HL-60 (cell line): ENCODE data around the gene NEK5.

Source experiments
- GABPA ChIP-seq: IDR thresholded peaks from 2 replicates; pipeline ENCODE4 v1.6.1; 2012; ENCODE audit warnings: low read depth
- POLR2AphosphoS5 ChIP-seq: IDR thresholded peaks from 2 replicates; pipeline ENCODE4 v1.6.1; 2012; ENCODE audit warnings: low read depth
- REST ChIP-seq: IDR thresholded peaks from 2 replicates; pipeline ENCODE4 v1.6.1; 2012; ENCODE audit warnings: low read depth; ENCODE audit not compliant: insufficient replicate concordance
- SPI1 ChIP-seq: IDR thresholded peaks from 2 replicates; pipeline ENCODE4 v1.6.1; 2012; ENCODE audit warnings: low read depth, mild to moderate bottlenecking, borderline replicate concordance
- TF ChIP-seq, protein P1 (sequence below): IDR thresholded peaks from one replicate; pipeline ENCODE4 v1.5.1; 2011; ENCODE audit warnings: low read length, control low read depth, inconsistent platforms; ENCODE audit not compliant: insufficient read depth

DNA sequence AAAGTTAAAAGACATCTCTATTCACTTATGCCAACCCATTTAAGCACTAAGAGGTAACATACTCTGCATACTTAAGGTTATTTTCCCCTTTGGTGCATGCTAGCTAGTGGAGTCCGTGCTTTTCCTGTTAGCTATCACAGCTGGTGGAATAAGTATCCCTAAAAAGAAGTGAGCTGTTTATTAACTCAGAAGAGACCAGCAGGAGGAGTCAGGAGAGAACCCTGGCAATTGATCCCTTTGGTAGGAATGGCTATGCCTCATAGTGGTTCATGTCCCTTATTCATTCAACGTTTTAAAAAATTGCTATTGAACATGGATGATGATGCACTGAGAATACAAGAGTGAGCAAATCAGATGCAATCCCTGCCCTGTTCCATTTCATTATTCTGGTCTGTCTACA lies 12.4 kb upstream of the NEK5 start:
- TF ChIP-seq, protein P1, sequence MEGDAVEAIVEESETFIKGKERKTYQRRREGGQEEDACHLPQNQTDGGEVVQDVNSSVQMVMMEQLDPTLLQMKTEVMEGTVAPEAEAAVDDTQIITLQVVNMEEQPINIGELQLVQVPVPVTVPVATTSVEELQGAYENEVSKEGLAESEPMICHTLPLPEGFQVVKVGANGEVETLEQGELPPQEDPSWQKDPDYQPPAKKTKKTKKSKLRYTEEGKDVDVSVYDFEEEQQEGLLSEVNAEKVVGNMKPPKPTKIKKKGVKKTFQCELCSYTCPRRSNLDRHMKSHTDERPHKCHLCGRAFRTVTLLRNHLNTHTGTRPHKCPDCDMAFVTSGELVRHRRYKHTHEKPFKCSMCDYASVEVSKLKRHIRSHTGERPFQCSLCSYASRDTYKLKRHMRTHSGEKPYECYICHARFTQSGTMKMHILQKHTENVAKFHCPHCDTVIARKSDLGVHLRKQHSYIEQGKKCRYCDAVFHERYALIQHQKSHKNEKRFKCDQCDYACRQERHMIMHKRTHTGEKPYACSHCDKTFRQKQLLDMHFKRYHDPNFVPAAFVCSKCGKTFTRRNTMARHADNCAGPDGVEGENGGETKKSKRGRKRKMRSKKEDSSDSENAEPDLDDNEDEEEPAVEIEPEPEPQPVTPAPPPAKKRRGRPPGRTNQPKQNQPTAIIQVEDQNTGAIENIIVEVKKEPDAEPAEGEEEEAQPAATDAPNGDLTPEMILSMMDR: no peak
- no peak for TF ChIP-seq GABPA
- TF ChIP-seq POLR2AphosphoS5: no peak
- TF ChIP-seq REST: no peak
- no peak for TF ChIP-seq SPI1
